ENCODE measurements around the gene TBC1D2.

Gene TBC1D2

GRCh38 chr9:98247831-98248657 is 7.4 kb downstream of the TBC1D2 start:
- H3K27me3 ChIP-seq (ENCODE audit: control insufficient read depth, insufficient read depth, low read length, poor library complexity, severe bottlenecking) = no peaks in the 10 kb centered on the region
- H3K36me3 ChIP-seq (ENCODE audit: control insufficient read depth, insufficient read depth, low read length) = no peaks in the 10 kb centered on the region
- peaks cover 6% of the 10 kb centered on the region for H3K4me1 ChIP-seq (ENCODE audit: control insufficient read depth, insufficient read depth, low read length)
- no peak overlapping the region for H3K4me3 ChIP-seq (ENCODE audit: insufficient read depth, low read depth, low read length)
- no peaks in the 10 kb centered on the region for H3K9me3 ChIP-seq (ENCODE audit: control insufficient read depth, low read length)
- H3K27ac ChIP-seq (ENCODE audit: insufficient read depth, low read depth, low read length, poor library complexity, severe bottlenecking) = no peak overlapping the region
- 88 to 91% methylated on average over 8 of the region's 8 CpGs for WGBS, 2 experiments

GRCh38 chr9:98242426-98242825 is 13.0 kb downstream of the TBC1D2 start:
- WGBS, 2 experiments = 83 to 98% methylated on average over 2 to 3 of the region's 3 CpGs
- H3K4me3 ChIP-seq (ENCODE audit: insufficient read depth, low read depth, low read length) = no peak overlapping the region
- no peaks in the 10 kb centered on the region for H3K27me3 ChIP-seq (ENCODE audit: control insufficient read depth, insufficient read depth, low read length, poor library complexity, severe bottlenecking)
- no peaks in the 10 kb centered on the region for H3K9me3 ChIP-seq (ENCODE audit: control insufficient read depth, low read length)
- H3K36me3 ChIP-seq (ENCODE audit: control insufficient read depth, insufficient read depth, low read length) = no peaks in the 10 kb centered on the region
- peaks cover 6% of the 10 kb centered on the region for H3K4me1 ChIP-seq (ENCODE audit: control insufficient read depth, insufficient read depth, low read length)
- H3K27ac ChIP-seq (ENCODE audit: insufficient read depth, low read depth, low read length, poor library complexity, severe bottlenecking) = no peak overlapping the region

GRCh38 chr9:98241357-98242300 is 13.8 kb downstream of the TBC1D2 start:
- H3K27ac ChIP-seq (ENCODE audit: insufficient read depth, low read depth, low read length, poor library complexity, severe bottlenecking) = no peak overlapping the region
- H3K9me3 ChIP-seq (ENCODE audit: control insufficient read depth, low read length) = no peaks in the 10 kb centered on the region
- WGBS, 2 experiments = 80 to 82% methylated on average over 8 of the region's 8 CpGs
- H3K4me1 ChIP-seq (ENCODE audit: control insufficient read depth, insufficient read depth, low read length) = peaks cover 6% of the 10 kb centered on the region
- no peaks in the 10 kb centered on the region for H3K27me3 ChIP-seq (ENCODE audit: control insufficient read depth, insufficient read depth, low read length, poor library complexity, severe bottlenecking)
- no peaks in the 10 kb centered on the region for H3K36me3 ChIP-seq (ENCODE audit: control insufficient read depth, insufficient read depth, low read length)
- no peak overlapping the region for H3K4me3 ChIP-seq (ENCODE audit: insufficient read depth, low read depth, low read length)

GRCh38 chr9:98240475-98240874 is 15.0 kb downstream of the TBC1D2 start:
- H3K9me3 ChIP-seq (ENCODE audit: control insufficient read depth, low read length) = no peaks in the 10 kb centered on the region
- H3K4me1 ChIP-seq (ENCODE audit: control insufficient read depth, insufficient read depth, low read length) = peaks cover 6% of the 10 kb centered on the region
- 93 to 95% methylated on average over 3 of the region's 3 CpGs for WGBS, 2 experiments
- no peaks in the 10 kb centered on the region for H3K36me3 ChIP-seq (ENCODE audit: control insufficient read depth, insufficient read depth, low read length)
- no peak overlapping the region for H3K4me3 ChIP-seq (ENCODE audit: insufficient read depth, low read depth, low read length)
- no peaks in the 10 kb centered on the region for H3K27me3 ChIP-seq (ENCODE audit: control insufficient read depth, insufficient read depth, low read length, poor library complexity, severe bottlenecking)
- H3K27ac ChIP-seq (ENCODE audit: insufficient read depth, low read depth, low read length, poor library complexity, severe bottlenecking) = no peak overlapping the region

GRCh38 chr9:98236901-98237487 is 18.5 kb downstream of the TBC1D2 start:
- H3K36me3 ChIP-seq (ENCODE audit: control insufficient read depth, insufficient read depth, low read length) = no peaks in the 10 kb centered on the region
- H3K9me3 ChIP-seq (ENCODE audit: control insufficient read depth, low read length) = no peaks in the 10 kb centered on the region
- no peaks in the 10 kb centered on the region for H3K4me1 ChIP-seq (ENCODE audit: control insufficient read depth, insufficient read depth, low read length)
- no peak overlapping the region for H3K4me3 ChIP-seq (ENCODE audit: insufficient read depth, low read depth, low read length)
- H3K27me3 ChIP-seq (ENCODE audit: control insufficient read depth, insufficient read depth, low read length, poor library complexity, severe bottlenecking) = no peaks in the 10 kb centered on the region
- no peak overlapping the region for H3K27ac ChIP-seq (ENCODE audit: insufficient read depth, low read depth, low read length, poor library complexity, severe bottlenecking)
- WGBS, 2 experiments = 90 to 93% methylated on average over 8 of the region's 8 CpGs

- Histone ChIP-seq H3K36me3 (ENCODE audit: control insufficient read depth, insufficient read depth, low read length) (no peaks in the 10 kb centered on the region), H3K27me3 (ENCODE audit: control insufficient read depth, insufficient read depth, low read length, poor library complexity, severe bottlenecking) (no peaks in the 10 kb centered on the region), H3K4me3 (ENCODE audit: insufficient read depth, low read depth, low read length) (no peak overlapping the region), H3K27ac (ENCODE audit: insufficient read depth, low read depth, low read length, poor library complexity, severe bottlenecking) (no peak overlapping the region), H3K9me3 (ENCODE audit: control insufficient read depth, low read length) (no peaks in the 10 kb centered on the region), H3K4me1 (ENCODE audit: control insufficient read depth, insufficient read depth, low read length) (no peaks in the 10 kb centered on the region)
- WGBS, 2 experiments = 94 to 97% methylated on average over 9 of the region's 9 CpGs
These were observed 20.3 kb downstream of the TBC1D2 start for GRCh38 chr9:98235126-98235525.

DNA sequence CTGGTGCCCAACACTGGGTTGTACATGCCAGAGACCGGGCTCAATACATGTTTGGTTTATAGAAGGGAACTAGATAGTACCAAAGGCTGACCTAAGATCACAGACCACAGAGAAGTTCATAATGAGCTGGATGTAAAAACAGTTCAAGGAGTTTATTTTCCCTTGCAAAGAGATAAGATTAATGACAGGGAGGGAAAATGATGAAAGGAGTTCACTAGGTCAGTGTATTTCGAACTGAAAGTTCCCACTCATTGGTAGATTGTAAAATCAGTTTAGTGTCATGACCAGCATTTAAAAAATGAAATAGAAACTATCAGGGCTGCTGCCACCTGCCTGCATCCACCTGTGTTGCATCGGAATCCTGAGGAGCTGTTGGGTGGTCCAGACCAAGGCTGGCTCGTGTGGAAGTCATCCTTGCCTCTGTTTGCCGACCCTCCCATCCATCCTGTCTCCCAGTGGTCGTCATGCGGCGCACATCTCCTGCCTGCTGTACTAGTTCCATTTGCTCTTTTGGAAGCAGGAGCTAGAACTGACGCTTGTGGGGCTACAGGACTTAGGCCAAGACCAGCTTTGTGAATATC is 21.1 kb downstream of the TBC1D2 start:
- 86 to 92% methylated on average over 9 of the region's 9 CpGs for WGBS, 2 experiments
- Histone ChIP-seq H3K27me3 (ENCODE audit: control insufficient read depth, insufficient read depth, low read length, poor library complexity, severe bottlenecking) (no peaks in the 10 kb centered on the region), H3K4me3 (ENCODE audit: insufficient read depth, low read depth, low read length) (no peak overlapping the region), H3K36me3 (ENCODE audit: control insufficient read depth, insufficient read depth, low read length) (no peaks in the 10 kb centered on the region), H3K4me1 (ENCODE audit: control insufficient read depth, insufficient read depth, low read length) (no peaks in the 10 kb centered on the region), H3K9me3 (ENCODE audit: control insufficient read depth, low read length) (no peaks in the 10 kb centered on the region), H3K27ac (ENCODE audit: insufficient read depth, low read depth, low read length, poor library complexity, severe bottlenecking) (no peak overlapping the region)

DNA sequence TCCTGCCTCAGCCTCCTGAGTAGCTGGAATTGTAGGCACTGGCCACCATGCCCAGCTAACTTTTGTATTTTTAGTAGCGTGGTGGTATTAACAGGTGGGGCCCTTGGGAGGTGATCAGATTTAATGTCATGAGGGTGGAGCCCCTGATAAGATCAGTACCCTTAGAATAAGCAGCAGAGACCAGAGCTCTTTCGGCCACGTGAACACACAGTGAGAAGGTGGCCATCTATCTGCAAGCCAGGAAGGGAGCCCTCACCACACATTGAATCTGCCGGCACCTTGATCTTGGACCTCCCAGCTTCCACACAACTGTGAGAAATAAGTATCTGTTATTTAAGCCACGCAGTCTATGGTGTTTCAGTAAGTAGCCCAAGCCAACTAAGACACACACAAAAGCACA is 22.5 kb downstream of the TBC1D2 start:
- H3K27me3 ChIP-seq (ENCODE audit: control insufficient read depth, insufficient read depth, low read length, poor library complexity, severe bottlenecking) = no peaks in the 10 kb centered on the region
- H3K4me3 ChIP-seq (ENCODE audit: insufficient read depth, low read depth, low read length) = no peak overlapping the region
- H3K27ac ChIP-seq (ENCODE audit: insufficient read depth, low read depth, low read length, poor library complexity, severe bottlenecking) = no peak overlapping the region
- 95 to 96% methylated on average over 5 of the region's 5 CpGs for WGBS, 2 experiments
- H3K4me1 ChIP-seq (ENCODE audit: control insufficient read depth, insufficient read depth, low read length) = no peaks in the 10 kb centered on the region
- no peaks in the 10 kb centered on the region for H3K36me3 ChIP-seq (ENCODE audit: control insufficient read depth, insufficient read depth, low read length)
- H3K9me3 ChIP-seq (ENCODE audit: control insufficient read depth, low read length) = no peaks in the 10 kb centered on the region

DNA sequence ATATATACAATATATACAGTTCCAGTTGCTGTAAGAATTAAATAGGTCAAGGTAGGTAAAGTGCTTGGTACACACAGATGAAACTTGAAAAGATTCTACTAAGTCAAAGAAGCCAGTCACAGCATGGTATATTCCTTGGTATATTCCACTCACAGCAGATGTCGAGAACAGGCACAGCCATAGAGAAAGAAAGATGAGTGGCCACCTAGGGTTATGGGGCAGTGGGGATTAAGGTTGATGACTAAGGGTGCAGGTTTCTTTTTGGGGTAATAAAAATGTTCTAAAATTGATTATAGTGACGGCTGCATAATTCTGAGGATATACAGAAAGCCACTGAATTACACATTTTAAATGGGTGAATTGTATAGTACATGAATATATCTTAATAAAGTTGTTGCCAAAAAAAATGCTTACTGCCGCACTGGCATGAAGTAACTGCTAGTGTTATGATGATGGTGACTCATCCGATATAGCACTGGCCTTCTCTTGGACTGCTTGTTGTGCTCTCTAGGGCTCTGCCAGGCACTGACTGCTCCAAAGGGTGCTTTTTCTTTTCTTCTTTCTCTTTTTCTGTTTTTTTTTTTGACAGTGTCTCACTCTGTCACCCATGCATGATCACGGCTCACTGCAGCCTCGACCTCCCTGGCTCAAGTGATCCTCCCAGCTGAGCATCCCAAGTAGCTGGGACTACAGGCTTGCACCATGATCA is 23.5 kb downstream of the TBC1D2 start:
- Histone ChIP-seq H3K27me3 (ENCODE audit: control insufficient read depth, insufficient read depth, low read length, poor library complexity, severe bottlenecking) (no peaks in the 10 kb centered on the region), H3K27ac (ENCODE audit: insufficient read depth, low read depth, low read length, poor library complexity, severe bottlenecking) (no peak overlapping the region), H3K4me3 (ENCODE audit: insufficient read depth, low read depth, low read length) (no peak overlapping the region), H3K36me3 (ENCODE audit: control insufficient read depth, insufficient read depth, low read length) (no peaks in the 10 kb centered on the region), H3K9me3 (ENCODE audit: control insufficient read depth, low read length) (no peaks in the 10 kb centered on the region), H3K4me1 (ENCODE audit: control insufficient read depth, insufficient read depth, low read length) (no peaks in the 10 kb centered on the region)
- WGBS, 2 experiments = 96 to 97% methylated on average over 6 of the region's 6 CpGs
